HepG2 (cell line): ENCODE results near the gene CACNA1F. TPM values are rescaled to one million over a fixed set of nuclear protein-coding genes. Genes with fewer than 3 reads are reported as not detected.

Source experiments
- ATAC-seq: fragments of 200-7000 bp; cut with Tn5 transposase; 3 replicates; pipeline ENCODE4 v1.9.1; 2020; ENCODE audit warnings: mild to moderate bottlenecking, moderate library complexity
- BruUV-seq: library from RNA; stranded (reverse); fragments of 400-500 nt; replicated peaks from 2 replicates; lab custom pipeline; 2021; lab: Mats Ljungman, UMichigan
- CTCF ChIA-PET: fragments of 300-600 bp; formaldehyde crosslinking; extraction: SDS; loops from one replicate; lab custom pipeline; 2021; ENCODE audit warnings: low total read pairs, inconsistent platforms, low intra/inter-chr PET ratio; lab: Yijun Ruan, JAX
- POLR2A ChIA-PET: fragments of 350-600 bp; sonication (Branson Sonifier 250); formaldehyde crosslinking; loops from one replicate; lab custom pipeline; 2020; ENCODE audit warnings: antibody characterized with exemption, inconsistent platforms; lab: Yijun Ruan, JAX
- DNase-seq: peaks from one replicate; pipeline ENCODE4 v3.0.0-alpha.2; 2015; ENCODE audit warnings: low spot score
- FAIRE-seq: peaks from 3 replicates; lab custom pipeline; 2011; peaks lifted over from hg19 to GRCh38; lab: Jason Lieb, UNC
- H2AFZ ChIP-seq: one replicate; pipeline ENCODE4 v1.6.1; 2011; ENCODE audit warnings: low read length, inconsistent platforms
- H3K27ac ChIP-seq: fragments of 300-600 bp; 3 replicates; pipeline ENCODE4 v1.8.0; 2011; ENCODE audit warnings: mixed run types, mild to moderate bottlenecking, mixed read lengths, low read length, inconsistent platforms; ENCODE audit not compliant: insufficient read depth; ENCODE audit errors: extremely low read length
- H3K27me3 ChIP-seq, 2 experiments: fragments of 200-600 bp in 1 of 2; 2 replicates in 1 of 2; 3 replicates in 1 of 2; pipeline versions ENCODE4 v1.6.0 to v1.8.0; 2011; ENCODE audit warnings: low read length in 2 of 2, mild to moderate bottlenecking in 2 of 2, moderate library complexity in 2 of 2, inconsistent platforms in 1 of 2; ENCODE audit not compliant: insufficient read depth in 2 of 2, control insufficient read depth in 1 of 2
- H3K36me3 ChIP-seq, 2 experiments: fragments of 200-600 bp in 1 of 2; replicated peaks in 1 of 2; 2 replicates in 1 of 2; 3 replicates in 1 of 2; pipeline versions ENCODE4 v1.5.1 to v1.8.0; 2011; ENCODE audit warnings: low read length in 2 of 2, inconsistent platforms in 1 of 2; ENCODE audit not compliant: insufficient read depth in 2 of 2, control insufficient read depth in 1 of 2
- H3K4me1 ChIP-seq: 2 replicates; pipeline ENCODE4 v1.5.1; 2012; ENCODE audit warnings: low read length, inconsistent platforms; ENCODE audit not compliant: insufficient read depth
- H3K4me2 ChIP-seq: 2 replicates; pipeline ENCODE4 v1.6.0; 2011; ENCODE audit warnings: low read depth, low read length, inconsistent platforms
- H3K4me3 ChIP-seq, 3 experiments: fragments of 200-600 bp in 1 of 3; sonication (generic), shearing (Covaris generic) in 1 of 3; replicated peaks in 1 of 3; 2 replicates each; pipeline ENCODE4 v1.5.1; 2011 to 2016; ENCODE audit warnings: low read length in 3 of 3, inconsistent platforms in 2 of 3, low read depth in 2 of 3, mild to moderate bottlenecking in 2 of 3, control low read depth in 1 of 3, mixed read lengths in 1 of 3; ENCODE audit not compliant: insufficient read depth in 1 of 3
- H3K79me2 ChIP-seq: one replicate; pipeline ENCODE4 v1.6.1; 2011; ENCODE audit warnings: low read length, inconsistent platforms; ENCODE audit not compliant: insufficient read depth
- H3K9ac ChIP-seq: 2 replicates; pipeline ENCODE4 v1.6.0; 2011; ENCODE audit warnings: mild to moderate bottlenecking, low read depth, low read length, inconsistent platforms; ENCODE audit not compliant: insufficient read depth
- H3K9me3 ChIP-seq: 2 replicates; pipeline ENCODE4 v1.5.1; 2012; ENCODE audit warnings: mild to moderate bottlenecking, low read length
- H4K20me1 ChIP-seq: 2 replicates; pipeline ENCODE4 v1.6.0; 2011; ENCODE audit warnings: inconsistent platforms, mild to moderate bottlenecking, low read length, moderate library complexity; ENCODE audit not compliant: insufficient read depth
- FOSL2 ChIP-seq: sonication (generic); formaldehyde crosslinking; IDR thresholded peaks from 2 replicates; pipeline ENCODE4 v1.4.0; 2020; ENCODE audit warnings: missing genetic modification reagents
- MXI1 ChIP-seq: IDR thresholded peaks from 3 replicates; pipeline ENCODE4 v1.6.1; 2012; ENCODE audit warnings: low read depth, low read length, inconsistent platforms, borderline replicate concordance
- ZBTB1 ChIP-seq: sonication (generic); formaldehyde crosslinking; IDR thresholded peaks from 2 replicates; pipeline ENCODE4 v1.4.0; 2020; ENCODE audit warnings: missing genetic modification reagents, borderline replicate concordance
- ZFP37 ChIP-seq: sonication (generic); formaldehyde crosslinking; IDR thresholded peaks from 2 replicates; pipeline ENCODE4 v1.4.0; 2020; ENCODE audit warnings: missing genetic modification reagents, borderline replicate concordance
- ZNF878 ChIP-seq: sonication (generic); formaldehyde crosslinking; IDR thresholded peaks from 2 replicates; pipeline ENCODE4 v1.8.1; 2023; ENCODE audit warnings: mild to moderate bottlenecking, missing genetic modification reagents, moderate library complexity
- WGBS: methylation state at CpG from one replicate; pipeline ENCODE4 v1.1.6; 2017; ENCODE audit warnings: low lambda C conversion rate; 5-methylcytosine and 5-hydroxymethylcytosine counted together
- in situ Hi-C: cut with HindIII; loops from 2 replicates; pipeline ENCODE4 v1.10.0; 2017; ENCODE audit warnings: low pct_unique_long_range_greater_than_20kb; ENCODE audit not compliant: extremely low pct_ligation_motif_present
- intact Hi-C: fragments of 100-400 bp; cut with micrococcal nuclease; formaldehyde crosslinking; loops from one replicate; pipeline ENCODE4 v1.10.0; 2022; ENCODE audit not compliant: unreplicated experiment
- polyA plus RNA-seq, 8 experiments: library from polyadenylated mRNA; depleted of rRNA in 3 of 8; stranded (reverse) in 7 of 8; unstranded in 1 of 8; fragments of >200 nt; fragmentation: Illumina TruSeq in 4 of 8; extraction: Trizol in 4 of 8; gene quantifications; 2 replicates each; pipeline versions ENCODE4 v1.2.1 to v1.2.3, GENCODE V29; 2011 to 2016; ENCODE audit warnings: low read depth in 4 of 8, missing spikeins in 1 of 8, mixed read lengths in 1 of 8; ENCODE audit not compliant: insufficient read depth in 1 of 8
- total RNA-seq, 5 experiments: library from RNA; depleted of rRNA; stranded (reverse); fragments of >200 nt; fragmentation: Illumina TruSeq; extraction: Trizol; gene quantifications; 2 replicates each; pipeline ENCODE4 v1.2.3, GENCODE V29; 2016; ENCODE audit warnings: low read depth in 1 of 5
- TF ChIP-seq, protein P1 (sequence below): sonication (generic); formaldehyde crosslinking; IDR thresholded peaks from 2 replicates; pipeline ENCODE4 v1.5.1; 2020; ENCODE audit warnings: mild to moderate bottlenecking, missing genetic modification reagents, moderate library complexity
- TF ChIP-seq, protein P2 (sequence below): sonication (generic); formaldehyde crosslinking; IDR thresholded peaks from 2 replicates; pipeline ENCODE4 v1.5.0; 2020; ENCODE audit warnings: mild to moderate bottlenecking, missing genetic modification reagents
- TF ChIP-seq, protein P3 (sequence below): sonication (generic); formaldehyde crosslinking; IDR thresholded peaks from 2 replicates; pipeline ENCODE4 v1.4.0; 2020; ENCODE audit warnings: missing genetic modification reagents
- TF ChIP-seq, protein P4 (sequence below): sonication (generic); formaldehyde crosslinking; IDR thresholded peaks from 2 replicates; pipeline ENCODE4 v1.8.0; 2022; ENCODE audit warnings: missing genetic modification reagents, low read depth, mild to moderate bottlenecking, borderline replicate concordance

The CACNA1F gene
- total and polyA plus RNA-seq, 2 of the 13 experiments (the other 11 are each of a cell fraction or from before 2014, with no cell fraction given), result 0.03 TPM; not detected in 1

DNA sequence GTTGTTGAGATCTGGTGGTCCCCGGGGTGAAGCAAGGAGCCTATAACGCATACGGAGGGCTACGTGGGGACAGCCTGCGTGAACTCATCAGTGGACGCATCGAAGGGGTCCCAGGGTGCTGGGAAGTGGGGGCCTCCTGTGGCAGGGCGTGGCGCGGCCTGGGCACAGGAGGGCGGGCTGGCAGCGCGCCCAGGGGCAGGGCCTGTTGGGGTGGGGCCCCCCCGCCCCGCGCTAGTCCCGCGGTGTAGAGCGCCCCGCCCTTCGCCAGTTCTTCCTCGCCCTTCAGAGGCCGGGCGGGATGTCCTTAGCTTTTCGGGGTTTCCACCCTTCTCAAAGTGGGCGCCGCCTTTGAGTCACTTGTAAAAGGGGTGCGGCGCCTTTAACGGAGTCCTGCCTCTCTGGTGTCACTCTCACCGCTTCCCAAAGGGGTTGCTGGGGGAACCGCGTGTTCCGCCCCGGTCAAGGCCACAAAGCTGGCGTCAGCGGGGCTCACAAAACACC, 60.8 kb downstream of the CACNA1F start:
- H3K27ac ChIP-seq, result no peak overlapping the region

DNA sequence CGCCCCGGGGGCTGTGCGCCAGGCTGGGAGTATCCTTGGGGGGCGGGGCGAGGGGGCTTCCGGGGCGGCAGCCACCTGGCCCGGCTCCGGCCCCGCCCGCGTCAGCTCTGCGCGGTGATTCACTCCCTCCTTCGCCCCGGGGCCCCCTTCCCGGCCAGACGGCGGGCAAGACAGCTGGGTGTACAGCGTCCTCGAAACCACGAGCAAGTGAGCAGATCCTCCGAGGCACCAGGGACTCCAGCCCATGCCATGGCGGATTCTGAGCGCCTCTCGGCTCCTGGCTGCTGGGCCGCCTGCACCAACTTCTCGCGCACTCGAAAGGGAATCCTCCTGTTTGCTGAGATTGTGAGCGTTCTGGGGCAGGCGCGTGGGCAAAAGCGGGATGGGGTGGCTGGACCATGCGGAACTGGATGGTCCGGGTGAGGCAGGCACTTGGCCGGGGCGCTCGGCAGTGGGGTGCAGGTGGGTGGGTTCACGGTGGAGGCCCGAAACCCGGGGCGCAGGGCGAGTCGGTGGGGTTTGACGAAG, 61.3 kb downstream of the CACNA1F start, which contains the start of gene PLP2:
TSS of gene PLP2 (plus strand) at position 147 of the 528 bp plus-strand sequence. CDS start at position 250, 103 bp downstream.
- Histone ChIP-seq H3K4me2 (peak within 1 kb of the TSS; percentile 39; the same call in 1 of the 2 replicates), H3K27ac (no peak within 1 kb of the TSS), H3K4me3 (peak within 1 kb of the TSS in 1 of 3 experiments; percentile 16; a peak in 1 of 6 replicates), H4K20me1 (no peaks in the 10 kb centered on the region), H3K79me2 (no peaks in the 10 kb centered on the region), H3K9ac (0 out of 2 replicates have a peak within 1 kb of the TSS, but pooled peaks have one; percentile 3), H3K9me3 (no peaks in the 10 kb centered on the region), H3K36me3 (no peaks in the 10 kb centered on the region), H3K27me3 (no peaks in the 10 kb centered on the region), H2AFZ (no peak within 1 kb of the TSS), H3K4me1 (peaks cover 15% of the 10 kb centered on the region; the same call in 1 of the 2 replicates)
- no TSS peak for BruUV-seq
- POLR2A ChIA-PET, result no interaction called here
- CTCF ChIA-PET, result no interaction called here
- ATAC-seq, result peak; percentile 33; the same call in 2 of the 3 replicates
- in situ Hi-C loops (no loop called here), intact Hi-C loops (no loop called here)
- DNase-seq, result no peak
- FAIRE-seq, result no peak
- WGBS, result 77% methylated on average over 16 of the region's 46 CpGs
- TF ChIP-seq, protein P1, sequence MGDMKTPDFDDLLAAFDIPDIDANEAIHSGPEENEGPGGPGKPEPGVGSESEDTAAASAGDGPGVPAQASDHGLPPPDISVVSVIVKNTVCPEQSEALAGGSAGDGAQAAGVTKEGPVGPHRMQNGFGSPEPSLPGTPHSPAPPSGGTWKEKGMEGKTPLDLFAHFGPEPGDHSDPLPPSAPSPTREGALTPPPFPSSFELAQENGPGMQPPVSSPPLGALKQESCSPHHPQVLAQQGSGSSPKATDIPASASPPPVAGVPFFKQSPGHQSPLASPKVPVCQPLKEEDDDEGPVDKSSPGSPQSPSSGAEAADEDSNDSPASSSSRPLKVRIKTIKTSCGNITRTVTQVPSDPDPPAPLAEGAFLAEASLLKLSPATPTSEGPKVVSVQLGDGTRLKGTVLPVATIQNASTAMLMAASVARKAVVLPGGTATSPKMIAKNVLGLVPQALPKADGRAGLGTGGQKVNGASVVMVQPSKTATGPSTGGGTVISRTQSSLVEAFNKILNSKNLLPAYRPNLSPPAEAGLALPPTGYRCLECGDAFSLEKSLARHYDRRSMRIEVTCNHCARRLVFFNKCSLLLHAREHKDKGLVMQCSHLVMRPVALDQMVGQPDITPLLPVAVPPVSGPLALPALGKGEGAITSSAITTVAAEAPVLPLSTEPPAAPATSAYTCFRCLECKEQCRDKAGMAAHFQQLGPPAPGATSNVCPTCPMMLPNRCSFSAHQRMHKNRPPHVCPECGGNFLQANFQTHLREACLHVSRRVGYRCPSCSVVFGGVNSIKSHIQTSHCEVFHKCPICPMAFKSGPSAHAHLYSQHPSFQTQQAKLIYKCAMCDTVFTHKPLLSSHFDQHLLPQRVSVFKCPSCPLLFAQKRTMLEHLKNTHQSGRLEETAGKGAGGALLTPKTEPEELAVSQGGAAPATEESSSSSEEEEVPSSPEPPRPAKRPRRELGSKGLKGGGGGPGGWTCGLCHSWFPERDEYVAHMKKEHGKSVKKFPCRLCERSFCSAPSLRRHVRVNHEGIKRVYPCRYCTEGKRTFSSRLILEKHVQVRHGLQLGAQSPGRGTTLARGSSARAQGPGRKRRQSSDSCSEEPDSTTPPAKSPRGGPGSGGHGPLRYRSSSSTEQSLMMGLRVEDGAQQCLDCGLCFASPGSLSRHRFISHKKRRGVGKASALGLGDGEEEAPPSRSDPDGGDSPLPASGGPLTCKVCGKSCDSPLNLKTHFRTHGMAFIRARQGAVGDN, result 0 out of 2 replicates have a peak, but pooled peaks have one; percentile 26
- TF ChIP-seq FOSL2 (CRISPR knock-in tag), result 0 out of 2 replicates have a peak, but pooled peaks have one; percentile 28
- TF ChIP-seq, protein P2, sequence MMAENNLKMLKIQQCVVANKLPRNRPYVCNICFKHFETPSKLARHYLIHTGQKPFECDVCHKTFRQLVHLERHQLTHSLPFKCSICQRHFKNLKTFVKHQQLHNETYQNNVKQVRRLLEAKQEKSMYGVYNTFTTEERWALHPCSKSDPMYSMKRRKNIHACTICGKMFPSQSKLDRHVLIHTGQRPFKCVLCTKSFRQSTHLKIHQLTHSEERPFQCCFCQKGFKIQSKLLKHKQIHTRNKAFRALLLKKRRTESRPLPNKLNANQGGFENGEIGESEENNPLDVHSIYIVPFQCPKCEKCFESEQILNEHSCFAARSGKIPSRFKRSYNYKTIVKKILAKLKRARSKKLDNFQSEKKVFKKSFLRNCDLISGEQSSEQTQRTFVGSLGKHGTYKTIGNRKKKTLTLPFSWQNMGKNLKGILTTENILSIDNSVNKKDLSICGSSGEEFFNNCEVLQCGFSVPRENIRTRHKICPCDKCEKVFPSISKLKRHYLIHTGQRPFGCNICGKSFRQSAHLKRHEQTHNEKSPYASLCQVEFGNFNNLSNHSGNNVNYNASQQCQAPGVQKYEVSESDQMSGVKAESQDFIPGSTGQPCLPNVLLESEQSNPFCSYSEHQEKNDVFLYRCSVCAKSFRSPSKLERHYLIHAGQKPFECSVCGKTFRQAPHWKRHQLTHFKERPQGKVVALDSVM (CRISPR knock-in tag), result no peak
- TF ChIP-seq, protein P3, sequence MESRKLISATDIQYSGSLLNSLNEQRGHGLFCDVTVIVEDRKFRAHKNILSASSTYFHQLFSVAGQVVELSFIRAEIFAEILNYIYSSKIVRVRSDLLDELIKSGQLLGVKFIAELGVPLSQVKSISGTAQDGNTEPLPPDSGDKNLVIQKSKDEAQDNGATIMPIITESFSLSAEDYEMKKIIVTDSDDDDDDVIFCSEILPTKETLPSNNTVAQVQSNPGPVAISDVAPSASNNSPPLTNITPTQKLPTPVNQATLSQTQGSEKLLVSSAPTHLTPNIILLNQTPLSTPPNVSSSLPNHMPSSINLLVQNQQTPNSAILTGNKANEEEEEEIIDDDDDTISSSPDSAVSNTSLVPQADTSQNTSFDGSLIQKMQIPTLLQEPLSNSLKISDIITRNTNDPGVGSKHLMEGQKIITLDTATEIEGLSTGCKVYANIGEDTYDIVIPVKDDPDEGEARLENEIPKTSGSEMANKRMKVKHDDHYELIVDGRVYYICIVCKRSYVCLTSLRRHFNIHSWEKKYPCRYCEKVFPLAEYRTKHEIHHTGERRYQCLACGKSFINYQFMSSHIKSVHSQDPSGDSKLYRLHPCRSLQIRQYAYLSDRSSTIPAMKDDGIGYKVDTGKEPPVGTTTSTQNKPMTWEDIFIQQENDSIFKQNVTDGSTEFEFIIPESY (CRISPR knock-in tag), result peak; percentile 58; the same call in 1 of the 2 replicates

More for the DNA sequence above, 60.8 kb downstream of the CACNA1F start:
- intact Hi-C loops, result no loop called here
- in situ Hi-C loops, result no loop called here
- DNase-seq (no peak), ATAC-seq (no peak), FAIRE-seq (no peak)
- CTCF ChIA-PET, result no interaction called here
- no peaks in the 10 kb centered on the region for H4K20me1 ChIP-seq
- no peaks in the 10 kb centered on the region for H3K27me3 ChIP-seq
- no peak overlapping the region for H3K4me2 ChIP-seq
- no TSS peak for BruUV-seq
- no peak for TF ChIP-seq ZFP37 (CRISPR knock-in tag)
- TF ChIP-seq, protein P4, sequence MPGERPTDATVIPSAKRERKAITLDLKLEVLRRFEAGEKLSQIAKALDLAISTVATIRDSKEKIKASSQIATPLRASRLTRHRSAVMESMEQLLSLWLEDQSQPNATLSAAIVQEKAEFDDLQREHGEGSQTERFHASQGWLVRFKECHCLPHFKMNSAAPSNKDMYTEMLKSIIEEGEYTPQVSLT (CRISPR knock-in tag), result no peak
- TF ChIP-seq ZNF878 (CRISPR knock-in tag), result no peak
- TF ChIP-seq MXI1, result no peak
- no peak for TF ChIP-seq ZBTB1 (CRISPR knock-in tag)
- peaks cover 14% of the 10 kb centered on the region; the same call in 1 of the 2 replicates for H3K4me1 ChIP-seq
- H3K9ac ChIP-seq, result 0 out of 2 replicates have a peak overlapping the region, but pooled peaks have one; percentile 3
- H3K9me3 ChIP-seq, result no peaks in the 10 kb centered on the region
- no peak overlapping the region for H2AFZ ChIP-seq
- H3K36me3 ChIP-seq, result no peaks in the 10 kb centered on the region
- POLR2A ChIA-PET, result no interaction called here
- H3K79me2 ChIP-seq, result no peaks in the 10 kb centered on the region
- no peak overlapping the region for H3K4me3 ChIP-seq
- 94% methylated on average over 12 of the region's 37 CpGs for WGBS
